ENCODE results near the gene MAPK8. TPM values are rescaled to one million over a fixed set of nuclear protein-coding genes. Genes with fewer than 3 reads are reported as not detected.

The MAPK8 gene
- total RNA-seq, 2 donors from 2014 or later, result 34.0 to 35.8 TPM

- H3K27ac Mint-ChIP-seq, result peak overlapping the region; percentile 6
- no peak for ATAC-seq
- no peak for DNase-seq
- no peak overlapping the region for H3K4me3 Mint-ChIP-seq
- no peaks in the 10 kb centered on the region for H3K36me3 Mint-ChIP-seq (ENCODE audit: low read depth)
- H3K4me1 Mint-ChIP-seq, result peaks cover 47% of the 10 kb centered on the region
- H3K9me3 ChIP-seq (ENCODE audit: control insufficient read depth, low read length, poor library complexity, severe bottlenecking), result no peaks in the 10 kb centered on the region
- H3K27me3 Mint-ChIP-seq, result no peaks in the 10 kb centered on the region
Measured at GRCh38 chr10:48389272-48389671, 82.8 kb downstream of the MAPK8 start.

DNA sequence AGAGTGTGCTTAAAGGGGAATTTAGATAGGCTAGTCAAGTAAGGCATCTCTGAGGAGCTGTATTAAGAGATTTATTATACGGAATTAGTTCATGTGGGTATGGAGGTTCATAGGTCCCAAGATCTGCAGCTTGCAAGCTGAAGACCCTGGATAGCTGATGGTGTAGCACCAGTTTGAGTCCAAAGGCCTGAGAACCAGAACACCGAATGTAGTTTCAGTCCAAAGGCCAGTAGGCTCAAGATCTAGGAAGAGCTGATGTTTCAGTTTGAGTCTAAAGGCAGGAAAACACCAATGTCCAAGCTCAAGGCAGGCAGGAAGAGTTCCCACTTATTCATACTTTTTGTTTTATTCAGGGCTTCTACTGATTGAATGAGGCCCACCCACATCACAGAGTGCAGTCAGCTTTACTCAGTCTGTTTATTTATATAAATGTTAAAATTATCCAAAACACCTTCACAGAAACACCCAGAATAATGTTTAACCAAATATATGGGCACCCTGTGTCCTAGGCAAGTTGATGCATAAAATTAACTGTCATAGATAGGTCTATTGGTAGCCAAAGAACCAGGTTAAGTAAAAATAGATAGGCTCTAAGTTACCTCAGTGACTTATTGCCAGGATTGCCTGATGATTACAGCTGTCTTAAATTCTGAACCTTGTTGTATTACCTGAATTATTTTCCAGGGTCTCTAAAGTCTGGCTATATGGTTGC lies 83.5 kb downstream of the MAPK8 start:
- Mint-ChIP-seq H3K4me3 (no peak overlapping the region), H3K36me3 (ENCODE audit: low read depth) (no peaks in the 10 kb centered on the region), H3K4me1 (peaks cover 44% of the 10 kb centered on the region), H3K27ac (peak overlapping the region; percentile 6), H3K27me3 (no peaks in the 10 kb centered on the region)
- H3K9me3 ChIP-seq (ENCODE audit: control insufficient read depth, low read length, poor library complexity, severe bottlenecking), result no peaks in the 10 kb centered on the region
- DNase-seq (no peak), ATAC-seq (no peak)

DNA sequence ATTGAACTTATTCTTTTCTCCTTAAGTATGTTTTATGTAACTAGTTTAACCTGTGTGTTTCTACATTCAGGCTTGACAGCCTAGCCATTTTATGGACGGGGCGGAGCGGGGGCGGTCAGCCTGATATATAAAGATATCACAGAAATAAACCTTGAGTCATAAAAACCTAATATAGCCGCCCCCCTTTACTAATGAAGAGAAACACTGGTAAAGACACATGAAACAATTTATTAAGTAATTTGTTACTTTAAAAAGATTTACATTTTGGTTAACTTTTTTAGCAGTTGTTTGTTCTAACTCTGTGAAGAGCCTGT lies 84.0 kb downstream of the MAPK8 start:
- H3K27ac Mint-ChIP-seq, result peak overlapping the region; percentile 21
- H3K27me3 Mint-ChIP-seq, result no peaks in the 10 kb centered on the region
- H3K4me3 Mint-ChIP-seq, result no peak overlapping the region
- peaks cover 44% of the 10 kb centered on the region for H3K4me1 Mint-ChIP-seq
- no peak for ATAC-seq
- H3K9me3 ChIP-seq (ENCODE audit: control insufficient read depth, low read length, poor library complexity, severe bottlenecking), result no peaks in the 10 kb centered on the region
- DNase-seq, result no peak
- H3K36me3 Mint-ChIP-seq (ENCODE audit: low read depth), result no peaks in the 10 kb centered on the region

- peak; percentile 56 for ATAC-seq
- Mint-ChIP-seq H3K4me3 (peak overlapping the region; percentile 43), H3K4me1 (peaks cover 47% of the 10 kb centered on the region), H3K36me3 (ENCODE audit: low read depth) (no peaks in the 10 kb centered on the region), H3K27ac (peak overlapping the region; percentile 21), H3K27me3 (no peaks in the 10 kb centered on the region)
- no peaks in the 10 kb centered on the region for H3K9me3 ChIP-seq (ENCODE audit: control insufficient read depth, low read length, poor library complexity, severe bottlenecking)
- no peak for DNase-seq
Measured at GRCh38 chr10:48390933-48391845, 84.7 kb downstream of the MAPK8 start.

- ATAC-seq, result no peak
- H3K9me3 ChIP-seq (ENCODE audit: control insufficient read depth, low read length, poor library complexity, severe bottlenecking), result no peaks in the 10 kb centered on the region
- peaks cover 48% of the 10 kb centered on the region for H3K4me1 Mint-ChIP-seq
- no peaks in the 10 kb centered on the region for H3K36me3 Mint-ChIP-seq (ENCODE audit: low read depth)
- no peaks in the 10 kb centered on the region for H3K27me3 Mint-ChIP-seq
- no peak overlapping the region for H3K4me3 Mint-ChIP-seq
- DNase-seq, result no peak
- H3K27ac Mint-ChIP-seq, result no peak overlapping the region
Measured at GRCh38 chr10:48391994-48392393, 85.5 kb downstream of the MAPK8 start.

- no peak for DNase-seq
- H3K9me3 ChIP-seq (ENCODE audit: control insufficient read depth, low read length, poor library complexity, severe bottlenecking), result no peaks in the 10 kb centered on the region
- H3K27me3 Mint-ChIP-seq, result no peaks in the 10 kb centered on the region
- peaks cover 23% of the 10 kb centered on the region for H3K4me1 Mint-ChIP-seq
- no peak for ATAC-seq
- no peak overlapping the region for H3K27ac Mint-ChIP-seq
- no peak overlapping the region for H3K4me3 Mint-ChIP-seq
- H3K36me3 Mint-ChIP-seq (ENCODE audit: low read depth), result no peaks in the 10 kb centered on the region
Measured at GRCh38 chr10:48398261-48398660, 91.8 kb downstream of the MAPK8 start.

GRCh38 chr10:48399056-48399541 lies 92.6 kb downstream of the MAPK8 start:
- H3K9me3 ChIP-seq (ENCODE audit: control insufficient read depth, low read length, poor library complexity, severe bottlenecking), result no peaks in the 10 kb centered on the region
- Mint-ChIP-seq H3K27me3 (no peaks in the 10 kb centered on the region), H3K36me3 (ENCODE audit: low read depth) (no peaks in the 10 kb centered on the region), H3K4me3 (no peak overlapping the region), H3K4me1 (peaks cover 23% of the 10 kb centered on the region), H3K27ac (no peak overlapping the region)
- ATAC-seq (no peak), DNase-seq (no peak)

DNA sequence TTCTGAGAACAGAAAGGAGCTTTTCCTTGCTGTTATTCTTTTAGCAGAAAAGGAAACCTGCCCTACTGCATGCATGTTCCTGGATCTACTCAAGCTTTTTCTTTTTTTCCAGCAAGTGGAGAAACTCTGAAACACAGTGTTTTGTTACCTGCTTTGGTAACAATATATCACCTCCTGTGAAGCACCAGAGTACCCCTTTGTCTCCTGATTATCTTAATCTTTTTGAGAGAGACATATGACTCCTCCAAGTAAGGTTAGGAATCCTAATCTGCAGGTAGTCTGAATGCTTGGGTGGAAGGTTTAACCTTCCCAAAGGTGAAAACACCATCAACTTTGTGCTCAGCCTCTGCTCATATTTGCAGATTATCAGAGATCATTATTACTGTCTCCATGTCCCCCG lies 93.1 kb downstream of the MAPK8 start:
- ATAC-seq, result no peak
- no peaks in the 10 kb centered on the region for H3K27me3 Mint-ChIP-seq
- no peak for DNase-seq
- H3K27ac Mint-ChIP-seq, result no peak overlapping the region
- peaks cover 23% of the 10 kb centered on the region for H3K4me1 Mint-ChIP-seq
- H3K36me3 Mint-ChIP-seq (ENCODE audit: low read depth), result no peaks in the 10 kb centered on the region
- H3K9me3 ChIP-seq (ENCODE audit: control insufficient read depth, low read length, poor library complexity, severe bottlenecking), result no peaks in the 10 kb centered on the region
- H3K4me3 Mint-ChIP-seq, result no peak overlapping the region

GRCh38 chr10:48400129-48400849 lies 93.8 kb downstream of the MAPK8 start:
- Mint-ChIP-seq H3K36me3 (ENCODE audit: low read depth) (no peaks in the 10 kb centered on the region), H3K4me3 (no peak overlapping the region), H3K27me3 (no peaks in the 10 kb centered on the region), H3K27ac (no peak overlapping the region), H3K4me1 (peaks cover 23% of the 10 kb centered on the region)
- ATAC-seq (no peak), DNase-seq (no peak)
- H3K9me3 ChIP-seq (ENCODE audit: control insufficient read depth, low read length, poor library complexity, severe bottlenecking), result no peaks in the 10 kb centered on the region

- H3K9me3 ChIP-seq (ENCODE audit: control insufficient read depth, low read length, poor library complexity, severe bottlenecking), result no peaks in the 10 kb centered on the region
- Mint-ChIP-seq H3K4me3 (no peak overlapping the region), H3K36me3 (ENCODE audit: low read depth) (no peaks in the 10 kb centered on the region), H3K27ac (no peak overlapping the region), H3K27me3 (no peaks in the 10 kb centered on the region), H3K4me1 (peaks cover 23% of the 10 kb centered on the region)
- ATAC-seq (no peak), DNase-seq (no peak)
Measured at GRCh38 chr10:48400850-48401220, 94.4 kb downstream of the MAPK8 start.

- Mint-ChIP-seq H3K4me1 (peaks cover 11% of the 10 kb centered on the region), H3K36me3 (ENCODE audit: low read depth) (no peaks in the 10 kb centered on the region), H3K27me3 (no peaks in the 10 kb centered on the region), H3K27ac (no peak overlapping the region), H3K4me3 (no peak overlapping the region)
- no peaks in the 10 kb centered on the region for H3K9me3 ChIP-seq (ENCODE audit: control insufficient read depth, low read length, poor library complexity, severe bottlenecking)
- no peak for DNase-seq
- ATAC-seq, result no peak
Measured at GRCh38 chr10:48404646-48405045, 98.2 kb downstream of the MAPK8 start.

DNA sequence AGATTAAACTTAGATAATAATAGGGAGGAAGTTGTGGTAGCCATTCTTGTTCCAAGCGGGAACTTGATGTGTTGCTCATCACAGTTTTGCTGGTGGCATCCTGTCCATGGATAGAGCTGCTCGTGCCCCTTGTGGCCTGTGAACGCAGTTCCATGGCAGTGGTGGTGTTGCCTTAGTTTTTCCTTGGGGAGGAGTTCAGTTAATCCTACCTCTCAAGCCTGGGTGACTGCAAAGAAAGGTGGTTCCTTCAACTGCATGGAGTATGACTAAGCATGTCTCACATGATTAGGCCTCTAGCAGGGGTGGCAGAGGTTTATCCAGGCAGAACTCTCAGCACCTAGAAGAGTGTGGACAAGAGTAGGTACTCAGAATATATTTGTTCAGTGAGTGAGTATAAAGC lies 99.7 kb downstream of the MAPK8 start:
- no peaks in the 10 kb centered on the region for H3K4me1 Mint-ChIP-seq
- ATAC-seq (no peak), DNase-seq (no peak)
- H3K27ac Mint-ChIP-seq, result no peak overlapping the region
- no peaks in the 10 kb centered on the region for H3K9me3 ChIP-seq (ENCODE audit: control insufficient read depth, low read length, poor library complexity, severe bottlenecking)
- no peak overlapping the region for H3K4me3 Mint-ChIP-seq
- H3K27me3 Mint-ChIP-seq, result no peaks in the 10 kb centered on the region
- peaks cover 6% of the 10 kb centered on the region for H3K36me3 Mint-ChIP-seq (ENCODE audit: low read depth)

- no peak for DNase-seq
- no peaks in the 10 kb centered on the region for H3K4me1 Mint-ChIP-seq
- H3K27me3 Mint-ChIP-seq, result no peaks in the 10 kb centered on the region
- ATAC-seq, result no peak
- no peak overlapping the region for H3K4me3 Mint-ChIP-seq
- H3K9me3 ChIP-seq (ENCODE audit: control insufficient read depth, low read length, poor library complexity, severe bottlenecking), result no peaks in the 10 kb centered on the region
- peaks cover 8% of the 10 kb centered on the region for H3K36me3 Mint-ChIP-seq (ENCODE audit: low read depth)
- no peak overlapping the region for H3K27ac Mint-ChIP-seq
Measured at GRCh38 chr10:48406658-48407057, 100.2 kb downstream of the MAPK8 start.

Measured in T-helper 17 cell (primary cell).